Glomerular visceral epithelial cell (primary cell): Measurements from ENCODE around the gene FSCN2.
A peak's percentile ranks its signal among the peaks of the same experiment; 100 is the strongest.

Experiments used
- DNase-seq: peaks from one replicate; pipeline ENCODE4 v3.0.0-alpha.2; 2016; ENCODE audit errors: extremely low spot score

Gene FSCN2

GRCh38 chr17:81539961-81540675, 11.9 kb downstream of the FSCN2 start:
- no peak for DNase-seq

GRCh38 chr17:81540676-81541027, 12.5 kb downstream of the FSCN2 start:
- DNase-seq: no peak

- DNase-seq: no peak
Observed at GRCh38 chr17:81541123-81541522, 12.9 kb downstream of the FSCN2 start.

- no peak for DNase-seq
Observed at GRCh38 chr17:81542431-81543338, 14.5 kb downstream of the FSCN2 start.

- no peak for DNase-seq
Observed at GRCh38 chr17:81543339-81543675, 15.1 kb downstream of the FSCN2 start.

GRCh38 chr17:81543756-81544155, 15.6 kb downstream of the FSCN2 start:
- no peak for DNase-seq

- DNase-seq: no peak
Observed at GRCh38 chr17:81544281-81544974, 16.3 kb downstream of the FSCN2 start.

GRCh38 chr17:81545160-81545949, 17.2 kb downstream of the FSCN2 start:
- no peak for DNase-seq

- no peak for DNase-seq
Observed at GRCh38 chr17:81546906-81547613, 18.9 kb downstream of the FSCN2 start.

- no peak for DNase-seq
Observed at GRCh38 chr17:81547614-81547982, 19.4 kb downstream of the FSCN2 start.

- no peak for DNase-seq
Observed at GRCh38 chr17:81549031-81549557, 20.9 kb downstream of the FSCN2 start.

GRCh38 chr17:81549826-81550225, 21.6 kb downstream of the FSCN2 start:
- no peak for DNase-seq

GRCh38 chr17:81550285-81550684, 22.1 kb downstream of the FSCN2 start:
- no peak for DNase-seq

GRCh38 chr17:81550830-81551457, 22.8 kb downstream of the FSCN2 start:
- no peak for DNase-seq

- peak; percentile 49 for DNase-seq
Observed at GRCh38 chr17:81551458-81552243, 23.5 kb downstream of the FSCN2 start.

GRCh38 chr17:81552244-81553017, 24.3 kb downstream of the FSCN2 start, which contains the start of gene FAAP100:
FAAP100 (minus strand) TSS chr17:81552353; CDS start chr17:81552330, 23 bp downstream.
- DNase-seq: peak; percentile 83

GRCh38 chr17:81553018-81553615, 24.9 kb downstream of the FSCN2 start:
- peak; percentile 87 for DNase-seq

GRCh38 chr17:81553616-81554181, 25.5 kb downstream of the FSCN2 start:
- DNase-seq: peak; percentile 95
